ENCODE results near the gene TFDP2. TPM values are rescaled to one million over a fixed set of nuclear protein-coding genes. Genes with fewer than 3 reads are reported as not detected.

The TFDP2 gene
- total and polyA plus RNA-seq, 9 of the 15 experiments (the other 6 are each of a cell fraction or from before 2014, with no cell fraction given): 95.6 to 179 (median 126) TPM

DNA sequence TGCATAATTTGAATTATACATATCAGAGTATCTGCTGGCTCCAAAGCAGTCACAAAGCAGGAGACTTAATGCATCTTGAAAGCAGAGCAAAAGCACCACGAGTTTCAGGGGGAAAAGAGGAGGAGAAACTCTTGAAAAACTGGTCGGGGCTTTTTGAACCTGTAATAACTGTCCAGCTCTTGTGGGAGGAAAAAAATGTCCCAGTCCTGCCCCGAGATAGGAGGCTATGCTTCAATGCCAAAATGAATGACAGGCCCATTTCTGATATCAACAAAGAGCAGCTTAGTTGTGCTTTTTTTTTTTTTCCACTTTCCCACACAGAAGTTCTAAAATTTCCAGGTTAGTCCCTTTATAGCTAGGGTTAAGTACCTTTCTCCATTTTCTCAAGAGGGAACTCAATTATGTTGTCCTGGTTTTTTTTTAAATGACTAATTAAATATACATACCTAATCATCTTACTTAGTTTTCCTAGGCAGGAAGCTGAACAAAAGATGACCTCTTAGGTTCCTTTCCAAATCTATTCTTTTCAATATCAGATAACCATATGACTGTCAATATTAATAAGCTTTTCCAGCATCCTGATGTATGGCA is 120.2 kb downstream of the TFDP2 start (continued):
- TF ChIP-seq, protein P1, sequence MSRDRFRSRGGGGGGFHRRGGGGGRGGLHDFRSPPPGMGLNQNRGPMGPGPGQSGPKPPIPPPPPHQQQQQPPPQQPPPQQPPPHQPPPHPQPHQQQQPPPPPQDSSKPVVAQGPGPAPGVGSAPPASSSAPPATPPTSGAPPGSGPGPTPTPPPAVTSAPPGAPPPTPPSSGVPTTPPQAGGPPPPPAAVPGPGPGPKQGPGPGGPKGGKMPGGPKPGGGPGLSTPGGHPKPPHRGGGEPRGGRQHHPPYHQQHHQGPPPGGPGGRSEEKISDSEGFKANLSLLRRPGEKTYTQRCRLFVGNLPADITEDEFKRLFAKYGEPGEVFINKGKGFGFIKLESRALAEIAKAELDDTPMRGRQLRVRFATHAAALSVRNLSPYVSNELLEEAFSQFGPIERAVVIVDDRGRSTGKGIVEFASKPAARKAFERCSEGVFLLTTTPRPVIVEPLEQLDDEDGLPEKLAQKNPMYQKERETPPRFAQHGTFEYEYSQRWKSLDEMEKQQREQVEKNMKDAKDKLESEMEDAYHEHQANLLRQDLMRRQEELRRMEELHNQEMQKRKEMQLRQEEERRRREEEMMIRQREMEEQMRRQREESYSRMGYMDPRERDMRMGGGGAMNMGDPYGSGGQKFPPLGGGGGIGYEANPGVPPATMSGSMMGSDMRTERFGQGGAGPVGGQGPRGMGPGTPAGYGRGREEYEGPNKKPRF (IDR thresholded peaks at IDR 0.05; ENCODE audit: low read depth, low read length): no peak
- no peak for TF ChIP-seq ZNF79 (CRISPR knock-in tag; IDR thresholded peaks at IDR 0.05; ENCODE audit: low read depth)
- no peak for TF ChIP-seq EWSR1 (IDR thresholded peaks at IDR 0.05; ENCODE audit: borderline replicate concordance, low read depth, partially characterized antibody)
- TF ChIP-seq CBX8 (IDR thresholded peaks at IDR 0.05; ENCODE audit: borderline replicate concordance, extremely low read depth, low read depth, low read length, poor library complexity, severe bottlenecking): no peak
- no peak for TF ChIP-seq ARNT (IDR thresholded peaks at IDR 0.05)
- TF ChIP-seq CCAR2 (IDR thresholded peaks at IDR 0.05; ENCODE audit: low read depth, low read length): no peak
- TF ChIP-seq GTF2E2 (tag; IDR thresholded peaks at IDR 0.05): 0 out of 2 replicates have a peak, but pooled peaks have one; percentile 44
- TF ChIP-seq SIN3A (IDR thresholded peaks at IDR 0.05; ENCODE audit: borderline replicate concordance in 2 of 2, control insufficient read depth in 1 of 2, low read depth in 2 of 2, low read length in 2 of 2): no peak
- TF ChIP-seq KDM5B (IDR thresholded peaks at IDR 0.05; ENCODE audit: insufficient replicate concordance, low read depth, low read length): no peak
- no peak for TF ChIP-seq ZNF75A (CRISPR knock-in tag; IDR thresholded peaks at IDR 0.05)
- TF ChIP-seq HMG20B (CRISPR knock-in tag; IDR thresholded peaks at IDR 0.05): no peak
- TF ChIP-seq ZNF165 (CRISPR knock-in tag; IDR thresholded peaks at IDR 0.05; ENCODE audit: borderline replicate concordance): no peak
- no peak for TF ChIP-seq SMC3 (conservative IDR thresholded peaks at IDR 0.05; ENCODE audit: insufficient read depth, low read depth, low read length)
- TF ChIP-seq BHLHE40 (IDR thresholded peaks at IDR 0.05; ENCODE audit: low read length): no peak
- TF ChIP-seq MYNN (IDR thresholded peaks at IDR 0.05): no peak
- TF ChIP-seq MYNN (CRISPR knock-in tag; IDR thresholded peaks at IDR 0.05): no peak
- TF ChIP-seq SAFB (IDR thresholded peaks at IDR 0.05; ENCODE audit: borderline replicate concordance, low read depth, low read length): no peak
- TF ChIP-seq ZNF324 (CRISPR knock-in tag; IDR thresholded peaks at IDR 0.05): no peak
- no peak for TF ChIP-seq THRAP3 (IDR thresholded peaks at IDR 0.05; ENCODE audit: borderline replicate concordance)
- TF ChIP-seq ZNF134 (CRISPR knock-in tag; conservative IDR thresholded peaks at IDR 0.05): no peak
- TF ChIP-seq ZNF696 (CRISPR knock-in tag; conservative IDR thresholded peaks at IDR 0.05): no peak
- TF ChIP-seq, protein P2, sequence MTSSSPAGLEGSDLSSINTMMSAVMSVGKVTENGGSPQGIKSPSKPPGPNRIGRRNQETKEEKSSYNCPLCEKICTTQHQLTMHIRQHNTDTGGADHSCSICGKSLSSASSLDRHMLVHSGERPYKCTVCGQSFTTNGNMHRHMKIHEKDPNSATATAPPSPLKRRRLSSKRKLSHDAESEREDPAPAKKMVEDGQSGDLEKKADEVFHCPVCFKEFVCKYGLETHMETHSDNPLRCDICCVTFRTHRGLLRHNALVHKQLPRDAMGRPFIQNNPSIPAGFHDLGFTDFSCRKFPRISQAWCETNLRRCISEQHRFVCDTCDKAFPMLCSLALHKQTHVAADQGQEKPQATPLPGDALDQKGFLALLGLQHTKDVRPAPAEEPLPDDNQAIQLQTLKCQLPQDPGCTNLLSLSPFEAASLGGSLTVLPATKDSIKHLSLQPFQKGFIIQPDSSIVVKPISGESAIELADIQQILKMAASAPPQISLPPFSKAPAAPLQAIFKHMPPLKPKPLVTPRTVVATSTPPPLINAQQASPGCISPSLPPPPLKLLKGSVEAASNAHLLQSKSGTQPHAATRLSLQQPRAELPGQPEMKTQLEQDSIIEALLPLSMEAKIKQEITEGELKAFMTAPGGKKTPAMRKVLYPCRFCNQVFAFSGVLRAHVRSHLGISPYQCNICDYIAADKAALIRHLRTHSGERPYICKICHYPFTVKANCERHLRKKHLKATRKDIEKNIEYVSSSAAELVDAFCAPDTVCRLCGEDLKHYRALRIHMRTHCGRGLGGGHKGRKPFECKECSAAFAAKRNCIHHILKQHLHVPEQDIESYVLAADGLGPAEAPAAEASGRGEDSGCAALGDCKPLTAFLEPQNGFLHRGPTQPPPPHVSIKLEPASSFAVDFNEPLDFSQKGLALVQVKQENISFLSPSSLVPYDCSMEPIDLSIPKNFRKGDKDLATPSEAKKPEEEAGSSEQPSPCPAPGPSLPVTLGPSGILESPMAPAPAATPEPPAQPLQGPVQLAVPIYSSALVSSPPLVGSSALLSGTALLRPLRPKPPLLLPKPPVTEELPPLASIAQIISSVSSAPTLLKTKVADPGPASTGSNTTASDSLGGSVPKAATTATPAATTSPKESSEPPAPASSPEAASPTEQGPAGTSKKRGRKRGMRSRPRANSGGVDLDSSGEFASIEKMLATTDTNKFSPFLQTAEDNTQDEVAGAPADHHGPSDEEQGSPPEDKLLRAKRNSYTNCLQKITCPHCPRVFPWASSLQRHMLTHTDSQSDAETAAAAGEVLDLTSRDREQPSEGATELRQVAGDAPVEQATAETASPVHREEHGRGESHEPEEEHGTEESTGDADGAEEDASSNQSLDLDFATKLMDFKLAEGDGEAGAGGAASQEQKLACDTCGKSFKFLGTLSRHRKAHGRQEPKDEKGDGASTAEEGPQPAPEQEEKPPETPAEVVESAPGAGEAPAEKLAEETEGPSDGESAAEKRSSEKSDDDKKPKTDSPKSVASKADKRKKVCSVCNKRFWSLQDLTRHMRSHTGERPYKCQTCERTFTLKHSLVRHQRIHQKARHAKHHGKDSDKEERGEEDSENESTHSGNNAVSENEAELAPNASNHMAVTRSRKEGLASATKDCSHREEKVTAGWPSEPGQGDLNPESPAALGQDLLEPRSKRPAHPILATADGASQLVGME (CRISPR knock-in tag; IDR thresholded peaks at IDR 0.05): no peak

Data from K562 (cell line).